HEK293 (cell line): ENCODE measurements around the gene COQ8B.

Source experiments
- CTCF ChIA-PET: fragments of 350-600 bp; formaldehyde crosslinking; extraction: SDS; loops from one replicate; lab custom pipeline; 2021; ENCODE audit warnings: antibody characterized with exemption; lab: Yijun Ruan, JAX
- POLR2A ChIA-PET: fragments of 300-600 bp; formaldehyde crosslinking; extraction: SDS; loops from one replicate; lab custom pipeline; 2020; ENCODE audit warnings: antibody characterized with exemption, inconsistent platforms; lab: Yijun Ruan, JAX
- H3K27ac ChIP-seq: fragments of 200-500 bp; sonication (Bioruptor generic); 2 replicates; pipeline ENCODE4 v1.5.1; 2014; ENCODE audit warnings: low read depth, low read length, control low read depth, inconsistent platforms; ENCODE audit errors: extremely low read depth
- H3K36me3 ChIP-seq, 2 experiments: fragments of 200-500 bp in 1 of 2; sonication (Bioruptor generic) in 1 of 2; 1 replicate in 1 of 2; 2 replicates in 1 of 2; pipeline ENCODE4 v1.5.1; 2014 to 2017; ENCODE audit warnings: inconsistent platforms in 2 of 2, low read length in 2 of 2; ENCODE audit not compliant: control insufficient read depth in 2 of 2, insufficient read depth in 1 of 2
- H3K4me1 ChIP-seq: fragments of 200-500 bp; sonication (Bioruptor generic); 2 replicates; pipeline ENCODE4 v1.5.1; 2014; ENCODE audit warnings: mild to moderate bottlenecking, low read length, inconsistent platforms; ENCODE audit not compliant: control insufficient read depth, insufficient read depth
- H3K4me3 ChIP-seq: 2 replicates; pipeline ENCODE4 v1.5.1; 2011; ENCODE audit warnings: low read depth, mild to moderate bottlenecking, control low read depth, low read length, moderate library complexity
- H3K9me3 ChIP-seq: fragments of 200-500 bp; sonication (Bioruptor generic); 2 replicates; pipeline ENCODE4 v1.5.1; 2014; ENCODE audit warnings: low read depth, low read length, inconsistent platforms; ENCODE audit not compliant: control insufficient read depth, insufficient read depth
- GFI1B ChIP-seq: fragments of 450-650 bp; formaldehyde crosslinking; IDR thresholded peaks from 2 replicates; pipeline ENCODE4 v1.5.1; 2016; ENCODE audit warnings: missing biosample characterization, missing genetic modification characterization
- GLI4 ChIP-seq: fragments of 450-650 bp; formaldehyde crosslinking; IDR thresholded peaks from 2 replicates; pipeline ENCODE4 v1.5.1; 2016; ENCODE audit warnings: missing biosample characterization, missing genetic modification characterization
- KLF1 ChIP-seq: fragments of 450-650 bp; formaldehyde crosslinking; IDR thresholded peaks from 2 replicates; pipeline ENCODE4 v1.5.1; 2016; ENCODE audit warnings: missing biosample characterization, missing genetic modification characterization
- MYNN ChIP-seq: fragments of 450-650 bp; formaldehyde crosslinking; IDR thresholded peaks from 2 replicates; pipeline ENCODE4 v1.5.1; 2016; ENCODE audit warnings: missing biosample characterization, missing genetic modification characterization, borderline replicate concordance
- PATZ1 ChIP-seq: fragments of 450-650 bp; formaldehyde crosslinking; IDR thresholded peaks from 2 replicates; pipeline ENCODE4 v1.5.1; 2016; ENCODE audit warnings: missing biosample characterization, missing genetic modification characterization
- REST ChIP-seq: fragments of 450-650 bp; formaldehyde crosslinking; IDR thresholded peaks from 2 replicates; pipeline ENCODE4 v1.5.1; 2016; ENCODE audit warnings: missing biosample characterization, missing genetic modification characterization
- TSHZ1 ChIP-seq: fragments of 450-650 bp; formaldehyde crosslinking; IDR thresholded peaks from 2 replicates; pipeline ENCODE4 v1.5.1; 2016; ENCODE audit warnings: missing biosample characterization, missing genetic modification characterization, borderline replicate concordance
- ZEB2 ChIP-seq: fragments of 450-650 bp; formaldehyde crosslinking; IDR thresholded peaks from 2 replicates; pipeline ENCODE4 v1.5.1; 2016; ENCODE audit warnings: missing biosample characterization, missing genetic modification characterization
- ZNF157 ChIP-seq: fragments of 450-650 bp; formaldehyde crosslinking; IDR thresholded peaks from 2 replicates; pipeline ENCODE4 v1.5.1; 2016; ENCODE audit warnings: missing biosample characterization, missing genetic modification characterization
- ZNF239 ChIP-seq: fragments of 450-650 bp; formaldehyde crosslinking; IDR thresholded peaks from 2 replicates; pipeline ENCODE4 v1.5.1; 2016; ENCODE audit warnings: missing biosample characterization, missing genetic modification characterization
- ZNF354C ChIP-seq: fragments of 450-650 bp; formaldehyde crosslinking; IDR thresholded peaks from 2 replicates; pipeline ENCODE4 v1.5.1; 2016; ENCODE audit warnings: missing biosample characterization, missing genetic modification characterization, low read depth, borderline replicate concordance
- ZNF37A ChIP-seq: fragments of 450-650 bp; IDR thresholded peaks from 2 replicates; pipeline ENCODE4 v1.5.1; 2018; ENCODE audit warnings: missing biosample characterization, missing genetic modification characterization
- ZNF549 ChIP-seq: fragments of 450-650 bp; IDR thresholded peaks from 2 replicates; pipeline ENCODE4 v1.5.1; 2018; ENCODE audit warnings: missing biosample characterization, missing genetic modification characterization, mild to moderate bottlenecking, inconsistent platforms, moderate library complexity
- ZNF558 ChIP-seq: fragments of 450-650 bp; formaldehyde crosslinking; IDR thresholded peaks from 2 replicates; pipeline ENCODE4 v1.5.1; 2016; ENCODE audit warnings: missing biosample characterization, missing genetic modification characterization
- ZNF701 ChIP-seq: fragments of 450-650 bp; formaldehyde crosslinking; IDR thresholded peaks from 2 replicates; pipeline ENCODE4 v1.5.1; 2016; ENCODE audit warnings: missing biosample characterization, missing genetic modification characterization
- ZNF768 ChIP-seq: fragments of 450-650 bp; formaldehyde crosslinking; IDR thresholded peaks from 2 replicates; pipeline ENCODE4 v1.5.1; 2018; ENCODE audit warnings: missing biosample characterization, mild to moderate bottlenecking, missing genetic modification characterization
- ZSCAN16 ChIP-seq: fragments of 450-650 bp; formaldehyde crosslinking; IDR thresholded peaks from 2 replicates; pipeline ENCODE4 v1.5.1; 2016; ENCODE audit warnings: missing biosample characterization, missing genetic modification characterization
- TF ChIP-seq, protein P1 (sequence below): fragments of 450-650 bp; formaldehyde crosslinking; conservative IDR thresholded peaks from 2 replicates; pipeline ENCODE4 v1.5.1; 2016; ENCODE audit warnings: low read depth, missing biosample characterization, missing genetic modification characterization

The COQ8B gene

GRCh38 chr19:40716031-40716481 is 630 bp downstream of the COQ8B start (continued):
- TF ChIP-seq, protein P1, sequence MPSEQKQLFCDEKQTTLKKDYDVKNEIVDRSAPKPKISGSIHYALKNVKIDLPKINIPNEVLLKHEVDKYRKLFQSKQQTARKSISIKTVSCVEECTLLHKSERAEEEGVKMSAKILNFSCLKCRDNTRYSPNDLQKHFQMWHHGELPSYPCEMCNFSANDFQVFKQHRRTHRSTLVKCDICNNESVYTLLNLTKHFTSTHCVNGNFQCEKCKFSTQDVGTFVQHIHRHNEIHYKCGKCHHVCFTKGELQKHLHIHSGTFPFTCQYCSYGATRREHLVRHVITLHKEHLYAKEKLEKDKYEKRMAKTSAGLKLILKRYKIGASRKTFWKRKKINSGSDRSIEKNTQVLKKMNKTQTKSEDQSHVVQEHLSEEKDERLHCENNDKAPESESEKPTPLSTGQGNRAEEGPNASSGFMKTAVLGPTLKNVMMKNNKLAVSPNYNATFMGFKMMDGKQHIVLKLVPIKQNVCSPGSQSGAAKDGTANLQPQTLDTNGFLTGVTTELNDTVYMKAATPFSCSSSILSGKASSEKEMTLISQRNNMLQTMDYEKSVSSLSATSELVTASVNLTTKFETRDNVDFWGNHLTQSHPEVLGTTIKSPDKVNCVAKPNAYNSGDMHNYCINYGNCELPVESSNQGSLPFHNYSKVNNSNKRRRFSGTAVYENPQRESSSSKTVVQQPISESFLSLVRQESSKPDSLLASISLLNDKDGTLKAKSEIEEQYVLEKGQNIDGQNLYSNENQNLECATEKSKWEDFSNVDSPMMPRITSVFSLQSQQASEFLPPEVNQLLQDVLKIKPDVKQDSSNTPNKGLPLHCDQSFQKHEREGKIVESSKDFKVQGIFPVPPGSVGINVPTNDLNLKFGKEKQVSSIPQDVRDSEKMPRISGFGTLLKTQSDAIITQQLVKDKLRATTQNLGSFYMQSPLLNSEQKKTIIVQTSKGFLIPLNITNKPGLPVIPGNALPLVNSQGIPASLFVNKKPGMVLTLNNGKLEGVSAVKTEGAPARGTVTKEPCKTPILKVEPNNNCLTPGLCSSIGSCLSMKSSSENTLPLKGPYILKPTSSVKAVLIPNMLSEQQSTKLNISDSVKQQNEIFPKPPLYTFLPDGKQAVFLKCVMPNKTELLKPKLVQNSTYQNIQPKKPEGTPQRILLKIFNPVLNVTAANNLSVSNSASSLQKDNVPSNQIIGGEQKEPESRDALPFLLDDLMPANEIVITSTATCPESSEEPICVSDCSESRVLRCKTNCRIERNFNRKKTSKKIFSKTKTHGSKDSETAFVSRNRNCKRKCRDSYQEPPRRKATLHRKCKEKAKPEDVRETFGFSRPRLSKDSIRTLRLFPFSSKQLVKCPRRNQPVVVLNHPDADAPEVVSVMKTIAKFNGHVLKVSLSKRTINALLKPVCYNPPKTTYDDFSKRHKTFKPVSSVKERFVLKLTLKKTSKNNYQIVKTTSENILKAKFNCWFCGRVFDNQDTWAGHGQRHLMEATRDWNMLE (tag by site-specific recombination), result peak; percentile 23; the same call in 1 of the 2 replicates
- TF ChIP-seq ZNF768 (tag by site-specific recombination), result 0 out of 2 replicates have a peak, but pooled peaks have one; percentile 79
- TF ChIP-seq, all 188 proteins: peak for 19

DNA sequence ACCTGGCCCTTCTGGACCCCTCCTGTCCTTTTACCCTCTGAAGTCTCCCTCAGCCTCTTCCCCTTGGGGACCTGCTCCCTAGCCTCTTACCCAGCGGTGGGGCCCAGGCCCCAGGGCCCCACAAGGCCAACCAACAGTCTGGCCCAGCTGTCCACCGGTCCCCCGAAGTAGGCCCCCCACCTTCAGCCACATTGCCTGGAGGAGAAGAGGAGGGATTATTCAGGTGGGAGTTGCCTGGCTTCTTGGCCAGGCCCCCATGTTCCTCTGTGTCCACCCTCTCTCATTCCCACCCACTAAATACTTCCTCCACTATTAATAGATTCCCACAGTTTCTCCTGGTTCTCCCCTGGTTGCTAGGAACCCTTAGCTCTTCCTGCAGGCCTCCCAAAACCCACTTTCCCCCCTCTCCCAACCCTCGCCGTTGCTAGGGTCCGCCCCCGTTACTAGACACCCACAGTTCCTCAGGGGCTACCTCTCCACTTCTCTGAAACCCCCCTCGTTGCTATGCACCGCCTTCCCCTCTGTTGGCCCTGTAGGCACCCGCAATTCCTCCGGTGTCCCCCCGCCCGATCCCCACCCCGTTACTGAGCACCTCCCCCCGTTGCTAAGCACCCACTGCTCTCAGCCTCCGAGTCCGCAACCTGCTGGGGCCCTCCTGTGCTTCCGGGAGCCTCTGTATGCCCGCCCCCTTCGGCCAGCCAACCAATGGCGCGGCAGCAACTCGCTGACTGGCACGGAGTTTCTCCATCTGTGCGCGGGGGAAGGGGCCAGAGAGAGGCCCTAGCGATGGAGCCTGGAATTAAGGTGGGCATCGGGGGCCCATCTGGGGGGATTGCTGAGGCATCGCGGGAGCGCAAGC is 2.0 kb downstream of the COQ8B start:
- peak overlapping the region; percentile 86 for H3K27ac ChIP-seq
- H3K4me1 ChIP-seq, result peaks cover 45% of the 10 kb centered on the region
- H3K36me3 ChIP-seq, result peaks cover 29 to 46% of the 10 kb centered on the region in 2 experiments
- H3K9me3 ChIP-seq, result no peaks in the 10 kb centered on the region
- ChIA-PET POLR2A (interaction anchor here (0.6 kb wide), 2 partner anchors 91 to 1234 kb away, joined by 3 read pairs; partner anchors contain the start of gene TIMM50), CTCF (interaction anchor here (1.0 kb wide), 1 partner anchor 92 kb away, joined by 4 read pairs; no protein-coding TSS in a partner anchor)
- peak overlapping the region; percentile 43 for H3K4me3 ChIP-seq
- TF ChIP-seq PATZ1 (tag by site-specific recombination) (peak; percentile 77; the same call in 1 of the 2 replicates), ZSCAN16 (tag by site-specific recombination) (no peak), ZNF701 (0 out of 2 replicates have a peak, but pooled peaks have one; percentile 66), KLF1 (peak; percentile 82), MYNN (tag by site-specific recombination) (peak; percentile 93), GFI1B (tag by site-specific recombination) (no peak), ZEB2 (tag by site-specific recombination) (no peak), GLI4 (tag by site-specific recombination) (no peak), ZNF239 (tag by site-specific recombination) (no peak), ZNF157 (0 out of 2 replicates have a peak, but pooled peaks have one; percentile 8), TSHZ1 (tag by site-specific recombination) (no peak), ZNF549 (tag by site-specific recombination) (no peak), ZNF37A (tag by site-specific recombination) (no peak), REST (tag by site-specific recombination) (peak; percentile 11; the same call in 1 of the 2 replicates), ZNF558 (tag by site-specific recombination) (no peak), ZNF354C (tag by site-specific recombination) (no peak)
